CD4-positive, alpha-beta T cell treated with Interleukin-17A for 1 hour (primary cell): ENCODE measurements around the gene BLOC1S1.
A peak's percentile ranks its signal among the peaks of the same experiment; 100 is the strongest.

Experiments used
- DNase-seq: peaks from one replicate; pipeline ENCODE4 v3.0.0-alpha.2; 2020

Gene BLOC1S1

DNA sequence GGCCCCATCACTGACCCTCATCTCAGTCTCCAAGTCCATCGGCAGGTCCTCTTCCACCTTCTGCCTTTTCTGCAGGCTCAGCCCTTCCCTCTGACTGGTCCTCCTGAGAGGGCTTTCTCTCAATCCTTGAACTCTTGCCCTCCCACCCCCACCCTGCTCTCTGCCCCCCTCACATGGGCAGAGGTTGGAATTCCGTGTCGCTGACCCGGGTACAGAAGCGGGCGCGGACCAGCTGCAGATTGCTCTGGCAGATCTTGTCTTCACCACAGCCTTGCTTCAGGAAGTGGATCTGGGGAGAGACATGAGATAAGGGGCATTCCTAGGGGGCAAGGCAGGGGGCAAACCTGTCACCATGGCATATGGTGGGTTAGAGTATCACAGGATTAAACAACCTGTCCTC is 20.5 kb upstream of the BLOC1S1 start:
- DNase-seq, result no peak

DNA sequence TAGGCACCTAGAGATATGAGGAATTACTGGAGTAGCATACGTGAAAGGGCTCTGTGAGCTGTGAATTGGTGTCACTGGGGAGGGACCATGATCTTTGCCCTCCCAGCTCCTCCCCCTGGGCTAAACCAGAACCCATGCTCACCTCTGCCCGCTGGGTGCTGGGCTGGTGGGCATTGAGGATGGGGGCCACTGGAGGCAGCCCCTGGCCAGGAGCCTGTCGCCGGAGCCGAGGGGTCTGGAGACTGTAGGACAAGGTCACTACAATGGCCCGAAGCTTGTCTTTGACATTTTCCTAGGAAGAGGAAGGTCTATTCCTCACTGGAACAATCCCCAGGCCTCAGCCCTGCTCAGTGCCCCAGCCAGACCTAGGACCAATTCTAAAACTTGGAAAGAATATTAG is 19.7 kb upstream of the BLOC1S1 start:
- no peak for DNase-seq

- no peak for DNase-seq
Observed at GRCh38 chr12:55696796-55697462, 18.9 kb upstream of the BLOC1S1 start.

DNA sequence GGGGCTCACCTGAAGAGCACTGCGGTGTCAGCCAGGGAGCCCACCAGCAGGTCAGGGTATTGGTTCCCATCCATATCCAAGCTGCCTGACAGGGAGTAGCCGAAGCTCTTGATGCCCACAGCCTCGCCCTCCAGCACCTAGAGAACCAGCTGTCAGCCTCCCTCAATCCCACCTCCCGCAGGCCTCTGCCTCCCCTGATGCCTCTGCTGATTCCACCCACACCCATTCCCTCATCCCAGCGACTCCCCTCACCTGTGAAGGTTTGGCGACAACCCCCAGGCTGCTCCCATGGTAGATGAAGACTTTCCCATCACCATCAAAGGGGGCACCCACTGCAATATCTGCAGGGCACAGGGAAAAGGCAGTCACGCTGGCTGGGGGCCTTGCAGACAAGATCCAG is 18.2 kb upstream of the BLOC1S1 start:
- DNase-seq, result no peak

GRCh38 chr12:55698241-55698955 is 17.4 kb upstream of the BLOC1S1 start:
- no peak for DNase-seq

DNA sequence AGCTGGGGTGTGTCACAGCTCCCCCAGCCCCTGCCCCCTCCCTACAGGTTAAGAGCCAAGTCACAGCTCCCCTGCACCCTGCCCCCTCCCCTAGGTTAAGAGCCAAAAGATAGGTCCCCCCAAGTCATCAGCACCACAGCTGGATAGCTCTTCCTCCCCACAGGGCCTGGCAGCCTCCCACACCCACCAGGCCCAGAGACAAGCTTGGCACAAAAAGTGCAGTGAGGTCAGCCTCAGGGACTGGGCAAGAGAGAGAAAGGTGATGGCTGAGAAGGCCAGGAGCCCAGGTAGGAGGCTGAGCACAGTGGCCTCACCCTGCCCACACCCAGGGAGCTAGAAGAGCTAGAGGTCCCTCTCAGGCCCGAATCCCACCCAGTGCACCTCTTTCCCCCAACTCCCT is 16.9 kb upstream of the BLOC1S1 start:
- no peak for DNase-seq

DNA sequence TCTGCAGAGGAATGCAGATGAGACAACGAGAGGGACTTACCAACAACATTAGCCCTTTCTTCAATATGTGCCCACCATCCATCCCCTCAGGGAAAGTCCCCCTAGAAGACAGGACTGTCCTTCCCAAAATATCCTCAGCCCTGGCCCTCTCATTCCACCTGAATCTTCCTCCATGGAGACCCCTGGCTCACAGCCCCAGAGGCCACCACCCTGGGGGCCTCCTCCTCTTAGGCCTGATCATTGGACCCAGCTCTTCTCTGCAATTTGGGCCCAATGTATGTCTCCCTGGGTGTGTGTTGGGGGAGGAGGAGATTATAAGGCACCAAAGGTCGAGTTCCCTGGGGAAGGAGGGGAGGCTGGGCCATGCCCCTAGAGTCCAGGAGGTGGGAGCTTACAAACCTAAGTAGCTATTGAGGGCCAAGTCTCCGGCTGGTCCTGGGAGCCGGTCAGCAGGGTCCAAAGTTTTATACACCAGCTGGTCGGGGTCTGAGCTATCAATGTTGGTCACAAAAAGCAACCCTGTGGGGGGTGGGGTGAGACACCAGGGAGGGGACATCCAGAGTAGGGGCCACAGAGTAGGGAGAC is 16.3 kb upstream of the BLOC1S1 start:
- DNase-seq, result no peak

DNA sequence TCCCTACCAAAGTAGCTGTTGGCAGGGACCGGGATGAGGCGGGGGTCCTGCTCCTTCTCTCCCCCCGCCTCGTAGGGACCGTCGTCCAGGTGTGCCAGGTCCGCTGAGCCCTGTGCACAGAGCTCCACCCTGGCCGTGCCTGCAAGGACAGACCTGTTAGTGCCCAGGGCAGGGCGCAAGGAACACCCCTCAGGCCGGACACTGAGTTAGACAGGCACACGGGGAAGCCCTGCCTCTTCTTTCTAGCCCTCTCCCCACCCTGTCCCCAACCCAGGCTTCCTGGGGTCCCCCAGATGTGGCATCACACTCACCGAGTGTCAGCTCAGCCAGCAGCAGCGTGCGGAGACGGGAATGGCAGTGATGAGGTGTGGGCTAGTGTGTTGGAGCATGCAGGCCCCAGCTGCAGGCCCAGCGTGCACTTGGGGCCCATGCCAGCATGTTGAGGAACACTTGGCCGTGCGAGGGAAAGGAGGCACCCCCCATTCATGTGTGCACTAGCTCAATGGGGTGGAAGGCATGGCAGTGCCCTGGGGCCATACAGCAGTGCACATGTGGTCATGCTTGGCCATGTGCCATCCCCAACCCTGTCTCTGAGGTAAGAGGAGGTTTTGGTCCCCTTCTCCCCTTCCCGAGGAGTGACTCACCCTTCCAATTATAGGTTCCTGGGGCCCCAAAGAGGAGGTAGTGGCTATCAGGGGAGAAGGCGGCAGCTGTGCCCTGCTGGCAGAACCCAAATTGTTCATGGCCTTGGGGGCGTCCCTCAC is 15.4 kb upstream of the BLOC1S1 start:
- DNase-seq, result no peak

- no peak for DNase-seq
Observed at GRCh38 chr12:55702861-55703260, 13.0 kb upstream of the BLOC1S1 start.

- no peak for DNase-seq
Observed at GRCh38 chr12:55703288-55703687, 12.6 kb upstream of the BLOC1S1 start.

DNA sequence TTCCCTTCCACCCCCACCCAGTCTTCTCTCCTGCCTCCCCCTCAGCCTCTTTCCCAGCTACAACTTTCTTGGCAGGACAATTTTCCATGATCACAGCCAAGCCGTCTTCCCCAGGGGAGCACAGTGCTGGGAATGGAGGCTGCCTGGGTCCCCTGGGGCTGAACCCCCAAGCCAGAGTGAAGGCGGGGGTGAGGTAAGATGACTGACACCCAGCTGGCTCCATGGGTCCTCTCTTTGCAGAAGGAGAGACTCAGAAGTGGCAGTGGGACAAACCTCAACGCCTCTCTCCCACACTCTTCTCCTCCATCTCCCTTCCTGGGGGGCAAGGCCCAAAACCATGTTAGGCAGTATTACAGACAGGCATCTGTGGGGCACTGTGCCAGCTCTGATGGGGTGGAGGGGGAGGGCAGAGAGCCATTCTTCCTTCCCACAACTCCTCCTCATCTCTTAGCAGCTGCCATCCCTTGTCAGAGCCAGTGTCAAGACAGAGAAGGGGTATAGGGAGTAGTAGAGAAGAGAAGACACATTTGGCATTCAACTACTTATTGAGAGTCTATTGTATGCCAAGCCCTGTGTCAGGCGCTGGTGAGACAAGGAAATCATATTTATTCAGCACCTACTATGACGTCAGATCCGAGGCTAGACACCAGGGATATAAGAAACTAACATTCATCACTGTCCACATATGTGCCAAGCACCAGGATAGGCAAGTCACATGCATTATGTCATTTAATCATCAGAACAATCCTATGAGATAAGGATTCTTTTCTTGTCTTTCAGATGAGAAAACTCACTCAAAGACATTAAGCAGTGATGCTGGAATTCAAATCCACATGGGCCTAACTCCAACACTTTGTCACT is 11.7 kb upstream of the BLOC1S1 start:
- no peak for DNase-seq

GRCh38 chr12:55704824-55705718 is 10.8 kb upstream of the BLOC1S1 start:
- no peak for DNase-seq

DNA sequence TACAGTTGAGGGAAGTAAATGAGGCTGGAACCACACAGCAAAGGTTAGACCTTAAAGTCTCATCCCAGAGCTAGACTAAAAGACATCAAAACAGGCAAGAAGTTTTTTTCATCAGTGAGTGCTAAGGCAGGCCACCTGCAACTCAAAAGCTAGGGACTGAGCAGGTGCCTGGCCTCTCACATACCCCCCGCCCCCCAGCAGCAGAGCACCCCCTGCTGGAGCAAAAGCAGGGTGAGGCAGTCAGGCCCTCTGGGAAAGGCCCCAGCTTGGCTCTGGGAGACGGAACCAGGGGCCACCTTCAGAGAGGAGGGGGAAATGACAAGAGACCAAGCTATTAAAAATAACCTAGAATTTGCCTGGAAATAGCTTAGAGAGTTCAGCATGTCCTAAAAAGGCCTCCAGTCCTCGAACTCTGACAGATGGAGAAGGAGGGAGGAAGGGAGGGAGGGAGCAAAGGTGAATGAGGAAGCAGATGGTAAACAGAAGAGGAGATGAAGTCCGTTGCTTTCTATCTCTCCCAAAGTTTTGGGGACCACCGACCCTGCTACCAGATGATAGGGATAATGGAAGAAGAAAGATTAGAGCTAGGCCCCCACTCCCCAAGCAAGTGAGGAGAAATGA is 10.0 kb upstream of the BLOC1S1 start:
- no peak for DNase-seq

- no peak for DNase-seq
Observed at GRCh38 chr12:55706568-55707218, 9.2 kb upstream of the BLOC1S1 start.

GRCh38 chr12:55707219-55707671 is 8.6 kb upstream of the BLOC1S1 start:
- no peak for DNase-seq

- DNase-seq, result peak; percentile 63
Observed at GRCh38 chr12:55707841-55708694, 7.8 kb upstream of the BLOC1S1 start, which contains the start of gene ITGA7. Gene ITGA7 (minus strand): TSS chr12:55707904. CDS start chr12:55707682, 222 bp downstream.

DNA sequence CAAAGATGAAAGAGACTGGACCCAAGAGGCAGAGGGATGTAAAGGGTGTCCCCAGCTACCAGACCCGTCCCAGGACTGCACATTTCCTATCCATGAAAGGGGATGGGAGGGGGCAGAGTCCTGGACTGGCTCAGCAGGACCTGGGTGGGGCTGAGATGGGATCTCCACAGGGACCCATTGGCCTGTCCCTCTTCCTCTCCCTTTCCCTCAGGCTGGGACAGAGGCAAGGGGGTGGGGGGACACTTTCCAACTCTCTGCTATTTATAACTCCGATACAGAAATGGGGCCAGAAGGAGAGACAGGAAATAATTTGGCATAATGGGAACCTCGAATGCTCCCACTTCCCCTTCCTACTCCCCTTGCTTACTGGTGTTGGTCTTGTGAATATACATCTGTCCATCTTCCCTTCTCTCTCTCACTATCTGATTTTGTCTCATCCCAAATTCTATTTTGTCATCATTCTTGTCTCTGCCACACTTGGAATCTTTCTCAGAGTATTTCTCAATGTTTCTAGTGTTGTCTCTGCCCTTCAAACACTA is 7.1 kb upstream of the BLOC1S1 start:
- DNase-seq, result no peak

DNA sequence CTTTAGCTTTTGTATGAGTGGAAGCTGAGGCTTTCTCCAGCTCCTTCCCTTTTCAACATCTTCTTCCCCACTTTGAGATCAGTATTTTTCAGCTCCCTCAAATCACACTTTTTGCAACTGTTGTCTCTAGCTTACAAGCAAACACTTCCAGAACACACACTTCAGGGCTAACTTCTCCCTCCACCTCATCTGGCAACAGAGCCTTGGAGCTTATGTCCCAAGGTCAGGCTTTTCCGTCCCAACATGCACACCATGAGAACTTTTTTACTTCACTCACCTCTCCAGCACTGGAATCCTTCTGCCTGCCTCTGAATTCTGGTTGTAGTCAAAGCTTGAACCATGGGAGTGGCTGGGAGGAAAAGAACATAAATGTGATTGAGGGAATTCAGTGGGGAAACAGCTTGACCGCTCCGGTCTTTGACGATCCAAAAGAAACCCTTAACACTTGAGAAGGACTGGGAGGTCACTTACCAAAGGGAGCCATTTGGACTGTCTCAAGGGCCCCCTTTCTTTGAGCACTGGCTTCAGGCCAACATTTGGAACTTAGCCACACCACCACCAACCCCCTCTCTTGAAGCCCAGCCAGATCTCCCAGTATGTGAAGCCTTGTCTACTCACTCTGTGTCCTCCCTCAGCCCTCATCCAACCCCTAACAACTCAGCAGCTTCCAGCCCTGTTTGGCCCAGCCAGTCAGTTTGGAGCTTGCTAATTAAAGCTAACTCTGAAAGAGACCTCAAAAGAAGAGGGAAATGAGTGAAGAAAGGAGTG is 3.9 kb upstream of the BLOC1S1 start:
- no peak for DNase-seq
